WTC11 (cell line): Measurements from ENCODE around the gene KCNB1. TPM values are rescaled to one million over a fixed set of nuclear protein-coding genes. Genes with fewer than 3 reads are reported as not detected.

Experiments
- ATAC-seq: fragments of 200-7000 bp; cut with Tn5 transposase; 2 replicates; pipeline ENCODE4 v1.10.0; 2021; ENCODE audit warnings: mild to moderate bottlenecking, moderate library complexity
- CTCF ChIA-PET: fragments of 300-600 bp; sonication (Branson Sonifier 250); formaldehyde crosslinking; loops from one replicate; lab custom pipeline; 2021; ENCODE audit warnings: antibody characterized with exemption; lab: Charles Lee
- POLR2A ChIA-PET: fragments of 350-600 bp; sonication (Branson Sonifier 250); formaldehyde crosslinking; loops from one replicate; lab custom pipeline; 2021; ENCODE audit warnings: antibody characterized with exemption; lab: Charles Lee
- DNase-seq: peaks from one replicate; pipeline ENCODE4 v3.0.0; 2021; ENCODE audit warnings: low spot score
- H3K27ac Mint-ChIP-seq: 2 replicates; pipeline ENCODE4 v1.8.0; 2021; ENCODE audit warnings: mixed read lengths
- H3K27me3 Mint-ChIP-seq: 2 replicates; pipeline ENCODE4 v1.8.0; 2021; ENCODE audit warnings: low read depth, mild to moderate bottlenecking, moderate library complexity, mixed read lengths
- H3K36me3 Mint-ChIP-seq: 2 replicates; pipeline ENCODE4 v1.8.0; 2021; ENCODE audit warnings: mixed read lengths
- H3K4me1 Mint-ChIP-seq: 2 replicates; pipeline ENCODE4 v1.8.0; 2022; ENCODE audit warnings: mixed read lengths
- H3K4me3 Mint-ChIP-seq: 2 replicates; pipeline ENCODE4 v1.8.0; 2021; ENCODE audit warnings: mild to moderate bottlenecking, moderate library complexity, mixed read lengths
- H3K9me3 Mint-ChIP-seq: 2 replicates; pipeline ENCODE4 v1.8.0; 2021; ENCODE audit warnings: mixed read lengths
- NR2C2 ChIP-seq: sonication (generic); formaldehyde crosslinking; IDR thresholded peaks from 2 replicates; pipeline ENCODE4 v1.8.0; 2022; ENCODE audit warnings: mild to moderate bottlenecking, missing genetic modification reagents
- ZNF232 ChIP-seq: sonication (generic); formaldehyde crosslinking; IDR thresholded peaks from 2 replicates; pipeline ENCODE4 v1.8.0; 2022; ENCODE audit warnings: mild to moderate bottlenecking, missing genetic modification reagents
- ZNF263 ChIP-seq: sonication (generic); formaldehyde crosslinking; IDR thresholded peaks from 2 replicates; pipeline ENCODE4 v1.8.1; 2022; ENCODE audit warnings: low read depth, mild to moderate bottlenecking, moderate library complexity, missing genetic modification reagents
- ZNF396 ChIP-seq: fragments of 250-450 bp; sonication (Bioruptor Pico); IDR thresholded peaks from 2 replicates; pipeline ENCODE4 v1.8.0; 2021; ENCODE audit warnings: mild to moderate bottlenecking, moderate library complexity, borderline replicate concordance
- total RNA-seq: library from RNA; stranded (reverse); gene quantifications from 3 replicates; pipeline ENCODE4 v1.2.3, GENCODE V29; 2021
- TF ChIP-seq, protein P1 (sequence below): sonication (generic); formaldehyde crosslinking; IDR thresholded peaks from 2 replicates; pipeline ENCODE4 v1.8.1; 2022; ENCODE audit warnings: mild to moderate bottlenecking, missing genetic modification reagents, moderate library complexity, borderline replicate concordance
- TF ChIP-seq, protein P2 (sequence below): sonication (generic); formaldehyde crosslinking; IDR thresholded peaks from 2 replicates; pipeline ENCODE4 v1.8.1; 2022; ENCODE audit warnings: missing genetic modification reagents, borderline replicate concordance
- TF ChIP-seq, protein P3 (sequence below): sonication (generic); formaldehyde crosslinking; IDR thresholded peaks from 2 replicates; pipeline ENCODE4 v1.8.0; 2023; ENCODE audit warnings: mild to moderate bottlenecking, missing genetic modification reagents
- TF ChIP-seq, protein P4 (sequence below): sonication (generic); formaldehyde crosslinking; IDR thresholded peaks from 2 replicates; pipeline ENCODE4 v1.8.1; 2022; ENCODE audit warnings: low read depth, missing genetic modification reagents, borderline replicate concordance
- TF ChIP-seq, protein P5 (sequence below): sonication (generic); formaldehyde crosslinking; IDR thresholded peaks from 2 replicates; pipeline ENCODE4 v1.8.0; 2022; ENCODE audit warnings: missing genetic modification reagents

The KCNB1 gene
- total RNA-seq, 1 experiment from 2014 or later = 1.1 TPM

DNA sequence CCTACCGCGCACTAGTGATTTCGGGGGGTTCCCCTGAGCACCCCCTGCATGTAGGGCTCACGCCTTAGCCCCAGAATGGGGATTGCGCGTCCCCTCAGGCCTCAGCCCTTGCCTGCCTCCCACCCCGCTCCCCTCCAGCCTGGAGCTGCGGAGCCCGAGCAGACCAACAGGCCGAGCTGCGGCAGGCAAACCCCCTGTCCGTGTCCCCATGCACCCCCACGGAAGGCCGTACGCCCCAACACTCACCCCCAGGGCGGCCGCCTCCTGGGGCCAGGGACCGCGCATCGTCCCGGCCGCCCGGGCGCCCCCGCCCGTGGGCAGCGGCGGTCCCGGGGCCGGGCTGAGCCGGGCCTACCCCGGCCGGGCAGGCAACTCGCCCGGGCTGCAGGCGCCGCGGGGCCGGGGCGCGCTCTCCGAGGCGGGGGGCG lies 1.2 kb upstream of the KCNB1 start:
- ChIA-PET POLR2A (interaction anchor here (0.6 to 1.4 kb wide), 3 partner anchors 22 to 150 kb away, joined by 3 to 5 read pairs (median 3); no protein-coding TSS in a partner anchor), CTCF (interaction anchor here (0.5 to 5.4 kb wide), 59 partner anchors 8 to 1310 kb away, joined by 3 to 121 read pairs (median 7); no protein-coding TSS in a partner anchor)
- Mint-ChIP-seq H3K4me1 (no peaks in the 10 kb centered on the region; the same call in 1 of the 2 replicates), H3K27me3 (peaks cover 48% of the 10 kb centered on the region), H3K4me3 (peak overlapping the region; percentile 67), H3K27ac (no peak overlapping the region), H3K36me3 (no peaks in the 10 kb centered on the region), H3K9me3 (no peaks in the 10 kb centered on the region)
- DNase-seq (peak; percentile 34), ATAC-seq (peak; percentile 10)
- TF ChIP-seq NR2C2 (no peak), ZNF232 (CRISPR knock-in tag) (no peak), ZNF396 (no peak)
- TF ChIP-seq, protein P1, sequence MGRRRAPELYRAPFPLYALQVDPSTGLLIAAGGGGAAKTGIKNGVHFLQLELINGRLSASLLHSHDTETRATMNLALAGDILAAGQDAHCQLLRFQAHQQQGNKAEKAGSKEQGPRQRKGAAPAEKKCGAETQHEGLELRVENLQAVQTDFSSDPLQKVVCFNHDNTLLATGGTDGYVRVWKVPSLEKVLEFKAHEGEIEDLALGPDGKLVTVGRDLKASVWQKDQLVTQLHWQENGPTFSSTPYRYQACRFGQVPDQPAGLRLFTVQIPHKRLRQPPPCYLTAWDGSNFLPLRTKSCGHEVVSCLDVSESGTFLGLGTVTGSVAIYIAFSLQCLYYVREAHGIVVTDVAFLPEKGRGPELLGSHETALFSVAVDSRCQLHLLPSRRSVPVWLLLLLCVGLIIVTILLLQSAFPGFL (CRISPR knock-in tag) = no peak
- TF ChIP-seq, protein P2, sequence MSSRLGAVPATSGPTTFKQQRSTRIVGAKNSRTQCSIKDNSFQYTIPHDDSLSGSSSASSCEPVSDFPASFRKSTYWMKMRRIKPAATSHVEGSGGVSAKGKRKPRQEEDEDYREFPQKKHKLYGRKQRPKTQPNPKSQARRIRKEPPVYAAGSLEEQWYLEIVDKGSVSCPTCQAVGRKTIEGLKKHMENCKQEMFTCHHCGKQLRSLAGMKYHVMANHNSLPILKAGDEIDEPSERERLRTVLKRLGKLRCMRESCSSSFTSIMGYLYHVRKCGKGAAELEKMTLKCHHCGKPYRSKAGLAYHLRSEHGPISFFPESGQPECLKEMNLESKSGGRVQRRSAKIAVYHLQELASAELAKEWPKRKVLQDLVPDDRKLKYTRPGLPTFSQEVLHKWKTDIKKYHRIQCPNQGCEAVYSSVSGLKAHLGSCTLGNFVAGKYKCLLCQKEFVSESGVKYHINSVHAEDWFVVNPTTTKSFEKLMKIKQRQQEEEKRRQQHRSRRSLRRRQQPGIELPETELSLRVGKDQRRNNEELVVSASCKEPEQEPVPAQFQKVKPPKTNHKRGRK = no peak

DNA sequence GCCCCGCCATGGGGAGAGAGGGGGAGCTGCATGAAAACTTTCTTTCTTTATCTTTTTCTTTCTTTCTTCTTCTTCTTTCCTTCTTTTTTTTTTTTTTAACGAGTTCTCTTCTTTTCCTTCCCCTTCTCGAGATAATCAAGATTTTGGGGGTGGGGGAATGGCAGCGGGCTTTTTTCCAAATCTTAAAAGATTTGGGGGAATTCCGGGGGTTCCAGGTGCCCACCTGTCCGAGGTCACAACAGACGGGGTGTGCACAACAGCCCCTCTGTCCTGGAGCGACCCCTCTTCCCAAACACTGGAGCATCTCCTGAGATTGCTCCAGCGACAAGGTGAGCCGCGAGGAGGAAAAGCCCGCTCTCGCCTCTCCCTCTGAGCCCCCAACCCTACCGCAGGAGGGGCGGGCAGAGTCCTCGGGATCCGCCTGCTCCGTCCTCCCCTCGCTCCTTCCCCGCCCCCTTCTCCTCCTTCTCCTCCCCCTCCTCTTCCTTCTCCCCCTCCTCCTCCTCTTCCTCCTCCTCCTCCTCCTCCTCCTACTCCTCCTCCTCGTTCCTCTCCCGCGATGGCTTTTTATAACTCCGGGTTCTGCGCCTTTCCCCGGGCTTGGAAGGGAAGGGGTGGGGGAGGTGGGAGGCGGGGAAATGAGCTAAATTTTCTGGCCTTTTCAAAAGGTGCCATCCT lies 689 bp upstream of the KCNB1 start:
- Mint-ChIP-seq H3K36me3 (no peaks in the 10 kb centered on the region), H3K4me3 (peak overlapping the region; percentile 67), H3K4me1 (no peaks in the 10 kb centered on the region; the same call in 1 of the 2 replicates), H3K27me3 (peaks cover 44% of the 10 kb centered on the region), H3K27ac (no peak overlapping the region), H3K9me3 (no peaks in the 10 kb centered on the region)
- DNase-seq = peak; percentile 50
- POLR2A ChIA-PET = interaction anchor here (0.7 kb wide), 1 partner anchor 94 kb away, joined by 4 read pairs; no protein-coding TSS in a partner anchor
- ATAC-seq = peak; percentile 15
- CTCF ChIA-PET = interaction anchor here (0.5 to 5.4 kb wide), 36 partner anchors 8 to 405 kb away, joined by 3 to 121 read pairs (median 8); no protein-coding TSS in a partner anchor
- TF ChIP-seq, protein P3, sequence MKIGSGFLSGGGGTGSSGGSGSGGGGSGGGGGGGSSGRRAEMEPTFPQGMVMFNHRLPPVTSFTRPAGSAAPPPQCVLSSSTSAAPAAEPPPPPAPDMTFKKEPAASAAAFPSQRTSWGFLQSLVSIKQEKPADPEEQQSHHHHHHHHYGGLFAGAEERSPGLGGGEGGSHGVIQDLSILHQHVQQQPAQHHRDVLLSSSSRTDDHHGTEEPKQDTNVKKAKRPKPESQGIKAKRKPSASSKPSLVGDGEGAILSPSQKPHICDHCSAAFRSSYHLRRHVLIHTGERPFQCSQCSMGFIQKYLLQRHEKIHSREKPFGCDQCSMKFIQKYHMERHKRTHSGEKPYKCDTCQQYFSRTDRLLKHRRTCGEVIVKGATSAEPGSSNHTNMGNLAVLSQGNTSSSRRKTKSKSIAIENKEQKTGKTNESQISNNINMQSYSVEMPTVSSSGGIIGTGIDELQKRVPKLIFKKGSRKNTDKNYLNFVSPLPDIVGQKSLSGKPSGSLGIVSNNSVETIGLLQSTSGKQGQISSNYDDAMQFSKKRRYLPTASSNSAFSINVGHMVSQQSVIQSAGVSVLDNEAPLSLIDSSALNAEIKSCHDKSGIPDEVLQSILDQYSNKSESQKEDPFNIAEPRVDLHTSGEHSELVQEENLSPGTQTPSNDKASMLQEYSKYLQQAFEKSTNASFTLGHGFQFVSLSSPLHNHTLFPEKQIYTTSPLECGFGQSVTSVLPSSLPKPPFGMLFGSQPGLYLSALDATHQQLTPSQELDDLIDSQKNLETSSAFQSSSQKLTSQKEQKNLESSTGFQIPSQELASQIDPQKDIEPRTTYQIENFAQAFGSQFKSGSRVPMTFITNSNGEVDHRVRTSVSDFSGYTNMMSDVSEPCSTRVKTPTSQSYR (CRISPR knock-in tag) = no peak
- TF ChIP-seq ZNF263 (CRISPR knock-in tag) = peak; percentile 97; the same call in 1 of the 2 replicates
- TF ChIP-seq, protein P2 = 0 out of 2 replicates have a peak, but pooled peaks have one; percentile 13
- TF ChIP-seq, protein P4, sequence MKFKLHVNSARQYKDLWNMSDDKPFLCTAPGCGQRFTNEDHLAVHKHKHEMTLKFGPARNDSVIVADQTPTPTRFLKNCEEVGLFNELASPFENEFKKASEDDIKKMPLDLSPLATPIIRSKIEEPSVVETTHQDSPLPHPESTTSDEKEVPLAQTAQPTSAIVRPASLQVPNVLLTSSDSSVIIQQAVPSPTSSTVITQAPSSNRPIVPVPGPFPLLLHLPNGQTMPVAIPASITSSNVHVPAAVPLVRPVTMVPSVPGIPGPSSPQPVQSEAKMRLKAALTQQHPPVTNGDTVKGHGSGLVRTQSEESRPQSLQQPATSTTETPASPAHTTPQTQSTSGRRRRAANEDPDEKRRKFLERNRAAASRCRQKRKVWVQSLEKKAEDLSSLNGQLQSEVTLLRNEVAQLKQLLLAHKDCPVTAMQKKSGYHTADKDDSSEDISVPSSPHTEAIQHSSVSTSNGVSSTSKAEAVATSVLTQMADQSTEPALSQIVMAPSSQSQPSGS (CRISPR knock-in tag) = no peak
- TF ChIP-seq, protein P5, sequence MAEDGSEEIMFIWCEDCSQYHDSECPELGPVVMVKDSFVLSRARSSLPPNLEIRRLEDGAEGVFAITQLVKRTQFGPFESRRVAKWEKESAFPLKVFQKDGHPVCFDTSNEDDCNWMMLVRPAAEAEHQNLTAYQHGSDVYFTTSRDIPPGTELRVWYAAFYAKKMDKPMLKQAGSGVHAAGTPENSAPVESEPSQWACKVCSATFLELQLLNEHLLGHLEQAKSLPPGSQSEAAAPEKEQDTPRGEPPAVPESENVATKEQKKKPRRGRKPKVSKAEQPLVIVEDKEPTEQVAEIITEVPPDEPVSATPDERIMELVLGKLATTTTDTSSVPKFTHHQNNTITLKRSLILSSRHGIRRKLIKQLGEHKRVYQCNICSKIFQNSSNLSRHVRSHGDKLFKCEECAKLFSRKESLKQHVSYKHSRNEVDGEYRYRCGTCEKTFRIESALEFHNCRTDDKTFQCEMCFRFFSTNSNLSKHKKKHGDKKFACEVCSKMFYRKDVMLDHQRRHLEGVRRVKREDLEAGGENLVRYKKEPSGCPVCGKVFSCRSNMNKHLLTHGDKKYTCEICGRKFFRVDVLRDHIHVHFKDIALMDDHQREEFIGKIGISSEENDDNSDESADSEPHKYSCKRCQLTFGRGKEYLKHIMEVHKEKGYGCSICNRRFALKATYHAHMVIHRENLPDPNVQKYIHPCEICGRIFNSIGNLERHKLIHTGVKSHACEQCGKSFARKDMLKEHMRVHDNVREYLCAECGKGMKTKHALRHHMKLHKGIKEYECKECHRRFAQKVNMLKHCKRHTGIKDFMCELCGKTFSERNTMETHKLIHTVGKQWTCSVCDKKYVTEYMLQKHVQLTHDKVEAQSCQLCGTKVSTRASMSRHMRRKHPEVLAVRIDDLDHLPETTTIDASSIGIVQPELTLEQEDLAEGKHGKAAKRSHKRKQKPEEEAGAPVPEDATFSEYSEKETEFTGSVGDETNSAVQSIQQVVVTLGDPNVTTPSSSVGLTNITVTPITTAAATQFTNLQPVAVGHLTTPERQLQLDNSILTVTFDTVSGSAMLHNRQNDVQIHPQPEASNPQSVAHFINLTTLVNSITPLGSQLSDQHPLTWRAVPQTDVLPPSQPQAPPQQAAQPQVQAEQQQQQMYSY (CRISPR knock-in tag) = 0 out of 2 replicates have a peak, but pooled peaks have one; percentile 36
- TF ChIP-seq, all 79 proteins: peak for 3
